Panc1 (cell line): ENCODE results near the gene SCART1. TPM values are rescaled to one million over a fixed set of nuclear protein-coding genes. Genes with fewer than 3 reads are reported as not detected.
"Not testable (repeated sequence)": the region's sequence is repeated elsewhere in the genome, so short reads cannot be mapped to it uniquely, and the experiment has no call there.

ENCODE experiments used
- ATAC-seq: fragments of 200-7000 bp; cut with Tn5 transposase; 2 replicates; pipeline ENCODE4 v1.9.1; 2020; ENCODE audit warnings: mild to moderate bottlenecking, moderate library complexity
- BruUV-seq: library from RNA; stranded (reverse); fragments of 400-500 nt; replicated peaks from 2 replicates; lab custom pipeline; 2021; lab: Mats Ljungman, UMichigan
- CTCF ChIA-PET: fragments of 300-600 bp; sonication (Branson Sonifier 250); formaldehyde crosslinking; loops from one replicate; lab custom pipeline; 2022; ENCODE audit warnings: antibody characterized with exemption; lab: Charles Lee
- POLR2A ChIA-PET: fragments of 300-600 bp; sonication (Branson Sonifier 250); formaldehyde crosslinking; loops from one replicate; lab custom pipeline; 2022; ENCODE audit warnings: antibody characterized with exemption; lab: Charles Lee
- DNase-seq: peaks from one replicate; pipeline ENCODE4 v3.0.0-alpha.2; 2010; ENCODE audit warnings: low read depth, low spot score
- H3K27ac ChIP-seq: 2 replicates; pipeline ENCODE4 v1.5.1; 2011; ENCODE audit warnings: mild to moderate bottlenecking, low read length, inconsistent platforms
- H3K27me3 ChIP-seq: fragments of 200-500 bp; sonication (Bioruptor generic); 2 replicates; pipeline ENCODE4 v1.6.0; 2014; ENCODE audit warnings: low read length, inconsistent platforms; ENCODE audit not compliant: control insufficient read depth, insufficient read depth
- H3K36me3 ChIP-seq: fragments of 200-500 bp; sonication (Bioruptor generic); 2 replicates; pipeline ENCODE4 v1.5.1; 2014; ENCODE audit warnings: inconsistent platforms, mild to moderate bottlenecking, low read length, moderate library complexity; ENCODE audit not compliant: control insufficient read depth, insufficient read depth
- H3K4me1 ChIP-seq: 2 replicates; pipeline ENCODE4 v1.5.1; 2011; ENCODE audit warnings: inconsistent platforms, mild to moderate bottlenecking, low read length, moderate library complexity; ENCODE audit not compliant: control insufficient read depth, insufficient read depth
- H3K4me3 ChIP-seq, 2 experiments: 2 replicates each; pipeline ENCODE4 v1.5.1; 2011 to 2012; ENCODE audit warnings: low read depth in 2 of 2, low read length in 2 of 2, mild to moderate bottlenecking in 2 of 2, inconsistent platforms in 1 of 2, moderate library complexity in 1 of 2
- H3K9me3 ChIP-seq: fragments of 200-500 bp; sonication (Bioruptor generic); 2 replicates; pipeline ENCODE4 v1.5.1; 2014; ENCODE audit warnings: low read depth, mild to moderate bottlenecking, inconsistent platforms, low read length, moderate library complexity; ENCODE audit not compliant: control insufficient read depth, insufficient read depth
- TCF7L2 ChIP-seq: IDR thresholded peaks from 2 replicates; pipeline ENCODE4 v1.6.1; 2011; ENCODE audit warnings: mild to moderate bottlenecking, low read depth, low read length, inconsistent platforms
- in situ Hi-C: cut with HindIII; loops from 2 replicates; pipeline ENCODE4 v1.10.0; 2016; ENCODE audit warnings: low sequenced_read_pairs, low pct_unique_long_range_greater_than_20kb
- intact Hi-C: fragments of 100-400 bp; cut with micrococcal nuclease; formaldehyde crosslinking; loops from one replicate; pipeline ENCODE4 v1.10.0; 2022; ENCODE audit not compliant: unreplicated experiment
- total RNA-seq: library from RNA; stranded (reverse); gene quantifications from one replicate; pipeline ENCODE4 v1.2.1, GENCODE V29; 2021; ENCODE audit not compliant: unreplicated experiment
- TF ChIP-seq, protein P1 (sequence below): fragments of 450-650 bp; IDR thresholded peaks from 2 replicates; pipeline ENCODE4 v1.5.1; 2017; ENCODE audit warnings: mild to moderate bottlenecking

SCART1 gene
- total RNA-seq, 1 experiment from 2014 or later = 0.57 TPM

DNA sequence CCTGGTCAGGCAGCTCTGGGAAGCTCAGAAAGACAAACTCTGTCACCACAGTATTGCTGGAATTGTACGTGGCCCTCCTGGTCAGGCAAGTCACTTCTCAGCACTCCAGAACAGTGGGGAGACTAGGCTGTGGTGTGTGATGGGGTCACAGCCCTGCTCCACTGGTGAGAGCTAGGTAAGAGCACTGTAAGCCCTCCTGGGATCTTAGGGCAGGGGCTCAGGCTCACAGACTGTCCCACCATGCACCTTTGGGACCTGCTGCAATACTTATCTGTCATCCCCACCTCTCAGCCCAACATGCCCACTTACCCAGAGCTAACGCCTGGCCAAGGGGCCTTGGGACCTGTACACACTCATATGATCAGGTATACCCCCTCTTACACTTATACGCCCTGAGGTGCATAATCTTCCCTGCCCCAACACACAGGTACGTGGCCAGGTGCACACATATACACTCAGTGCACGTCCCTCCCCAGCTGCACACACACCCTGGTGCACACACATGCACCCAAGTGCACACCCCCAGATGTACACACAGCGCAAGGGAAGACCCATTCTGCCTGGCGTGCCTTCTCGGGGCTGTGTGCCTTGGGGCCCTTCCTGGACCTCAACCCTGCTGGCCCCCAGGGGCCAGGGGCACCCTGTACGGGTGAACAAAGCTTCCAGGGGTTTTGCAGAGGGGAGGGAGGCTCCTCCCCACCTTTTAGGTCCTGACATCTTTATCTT is 21.7 kb upstream of the SCART1 start:
- in situ Hi-C loops, H3K36me3 ChIP-seq, H3K27ac ChIP-seq, POLR2A ChIA-PET, CTCF ChIA-PET, H3K27me3 ChIP-seq, H3K4me1 ChIP-seq, H3K4me3 ChIP-seq, H3K9me3 ChIP-seq, DNase-seq, BruUV-seq, intact Hi-C loops: not testable (repeated sequence)
- ATAC-seq = peak; percentile 55

DNA sequence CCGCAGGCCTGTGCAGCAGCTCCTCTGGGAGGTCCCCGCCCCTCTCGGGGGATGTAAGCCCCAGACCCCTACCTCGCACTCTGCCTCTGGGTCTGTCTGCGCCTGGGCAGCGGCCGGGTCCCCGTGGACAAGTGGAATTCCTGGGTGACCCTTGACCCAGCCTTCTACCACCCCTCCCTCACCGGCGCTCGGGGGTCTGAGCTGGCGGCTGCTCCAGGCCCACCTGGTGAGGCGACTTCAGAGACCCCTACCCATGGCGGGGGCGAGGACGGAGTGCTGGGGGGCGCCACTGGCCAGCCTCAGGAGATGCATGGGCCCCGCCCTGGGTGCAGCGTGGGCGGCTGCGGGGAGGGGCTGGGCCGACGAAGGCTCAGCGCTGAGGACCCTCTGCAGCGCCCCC is 21.0 kb upstream of the SCART1 start:
- POLR2A ChIA-PET = not testable (repeated sequence)

DNA sequence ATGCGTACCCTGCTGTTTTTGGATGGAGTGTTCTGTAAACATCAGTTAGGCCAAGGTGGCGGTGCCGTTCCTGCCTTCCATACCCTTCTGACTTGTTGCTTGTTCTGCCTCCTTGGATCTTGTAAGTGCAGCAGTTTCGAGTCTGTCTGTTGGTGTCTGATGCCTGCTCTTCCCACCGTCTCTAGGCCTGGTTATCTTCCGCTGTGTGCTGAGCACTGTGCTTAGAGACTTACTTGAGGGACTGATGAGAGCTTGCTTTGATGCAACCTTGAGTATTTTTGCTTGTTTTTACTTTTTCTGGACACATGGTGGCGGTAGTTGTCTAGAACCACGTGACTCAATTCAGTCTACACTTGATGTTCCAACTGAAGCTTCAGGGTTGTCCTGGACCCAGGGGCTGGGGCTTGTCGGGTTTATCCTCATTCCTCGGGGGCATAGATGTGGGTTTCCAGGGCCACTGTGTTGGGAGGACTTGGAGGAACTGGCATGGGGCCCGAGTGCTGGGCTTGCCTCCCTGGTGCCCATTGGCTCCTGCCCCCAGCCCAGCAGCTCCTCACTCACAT is 15.0 kb upstream of the SCART1 start:
- POLR2A ChIA-PET = no interaction called here
- no TSS peak for BruUV-seq
- Histone ChIP-seq H3K27me3 (no peaks in the 10 kb centered on the region), H3K36me3 (no peaks in the 10 kb centered on the region), H3K9me3 (no peaks in the 10 kb centered on the region), H3K4me1 (no peaks in the 10 kb centered on the region), H3K27ac (no peak overlapping the region), H3K4me3 (no peak overlapping the region)
- peak; percentile 43; the same call in 1 of the 2 replicates for ATAC-seq
- intact Hi-C loops = loop anchor here (5.0 kb wide), 1 partner anchor 79 kb away; no protein-coding TSS in a partner anchor
- no peak for TF ChIP-seq TCF7L2
- TF ChIP-seq, protein P1, sequence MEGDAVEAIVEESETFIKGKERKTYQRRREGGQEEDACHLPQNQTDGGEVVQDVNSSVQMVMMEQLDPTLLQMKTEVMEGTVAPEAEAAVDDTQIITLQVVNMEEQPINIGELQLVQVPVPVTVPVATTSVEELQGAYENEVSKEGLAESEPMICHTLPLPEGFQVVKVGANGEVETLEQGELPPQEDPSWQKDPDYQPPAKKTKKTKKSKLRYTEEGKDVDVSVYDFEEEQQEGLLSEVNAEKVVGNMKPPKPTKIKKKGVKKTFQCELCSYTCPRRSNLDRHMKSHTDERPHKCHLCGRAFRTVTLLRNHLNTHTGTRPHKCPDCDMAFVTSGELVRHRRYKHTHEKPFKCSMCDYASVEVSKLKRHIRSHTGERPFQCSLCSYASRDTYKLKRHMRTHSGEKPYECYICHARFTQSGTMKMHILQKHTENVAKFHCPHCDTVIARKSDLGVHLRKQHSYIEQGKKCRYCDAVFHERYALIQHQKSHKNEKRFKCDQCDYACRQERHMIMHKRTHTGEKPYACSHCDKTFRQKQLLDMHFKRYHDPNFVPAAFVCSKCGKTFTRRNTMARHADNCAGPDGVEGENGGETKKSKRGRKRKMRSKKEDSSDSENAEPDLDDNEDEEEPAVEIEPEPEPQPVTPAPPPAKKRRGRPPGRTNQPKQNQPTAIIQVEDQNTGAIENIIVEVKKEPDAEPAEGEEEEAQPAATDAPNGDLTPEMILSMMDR = peak; percentile 78
- CTCF ChIA-PET = interaction anchor here (0.6 to 1.2 kb wide), 6 partner anchors 12 to 175 kb away, joined by 3 to 5 read pairs (median 4); no protein-coding TSS in a partner anchor
- DNase-seq = peak; percentile 30
- in situ Hi-C loops = no loop called here

More for the DNA sequence above, 21.0 kb upstream of the SCART1 start:
- H3K4me3 ChIP-seq, BruUV-seq, H3K27ac ChIP-seq, intact Hi-C loops, H3K4me1 ChIP-seq, H3K36me3 ChIP-seq, DNase-seq, ATAC-seq, H3K9me3 ChIP-seq, H3K27me3 ChIP-seq, in situ Hi-C loops, CTCF ChIA-PET: not testable (repeated sequence)
